AG04450 (cell line): ENCODE data around the gene DKKL1. TPM values are rescaled to one million over a fixed set of nuclear protein-coding genes. Genes with fewer than 3 reads are reported as not detected.

Source experiments
- CTCF ChIA-PET: fragments of 300-600, 350-600 bp; formaldehyde crosslinking; extraction: SDS; loops from one replicate; lab custom pipeline; 2022; ENCODE audit warnings: antibody characterized with exemption, inconsistent platforms; lab: Charles Lee
- POLR2A ChIA-PET: fragments of 350-600 bp; formaldehyde crosslinking; extraction: SDS; loops from one replicate; lab custom pipeline; 2021; ENCODE audit warnings: antibody characterized with exemption, inconsistent platforms; lab: Yijun Ruan, JAX
- DNase-seq: peaks from one replicate; pipeline ENCODE4 v3.0.0-alpha.2; 2011; ENCODE audit warnings: low read depth, low spot score
- H3K27ac ChIP-seq: one replicate; pipeline ENCODE4 v1.5.1; 2012; ENCODE audit warnings: low read depth, low read length, control low read depth
- H3K27me3 ChIP-seq: one replicate; pipeline ENCODE4 v1.6.0; 2012; ENCODE audit warnings: low read length; ENCODE audit not compliant: control insufficient read depth, insufficient read depth
- H3K4me3 ChIP-seq: 2 replicates; pipeline ENCODE4 v1.5.1; 2011; ENCODE audit warnings: mild to moderate bottlenecking, low read depth, low read length, control low read depth
- H3K9me3 ChIP-seq: 2 replicates; pipeline ENCODE4 v1.5.1; 2012; ENCODE audit warnings: low read length; ENCODE audit not compliant: control insufficient read depth, insufficient read depth
- CTCF ChIP-seq: IDR thresholded peaks from 2 replicates; pipeline ENCODE4 v1.5.1; 2011; ENCODE audit warnings: low read depth, low read length, control low read depth, inconsistent platforms
- polyA plus RNA-seq: library from polyadenylated mRNA; depleted of rRNA; stranded (reverse); fragments of >200 nt; gene quantifications from 2 replicates; pipeline ENCODE4 v1.2.3, GENCODE V29; 2011

DKKL1 gene
- polyA plus RNA-seq, 1 experiment: 0.14 TPM

- POLR2A ChIA-PET: no interaction called here
- CTCF ChIA-PET: no interaction called here
- H3K27me3 ChIP-seq: peaks cover 35% of the 10 kb centered on the region
- no peak overlapping the region for H3K4me3 ChIP-seq
- no peaks in the 10 kb centered on the region for H3K9me3 ChIP-seq
- no peak for TF ChIP-seq CTCF
- no peak overlapping the region for H3K27ac ChIP-seq
- no peak for DNase-seq
Measured at GRCh38 chr19:49414256-49414655, 50.6 kb downstream of the DKKL1 start.

- no peak for DNase-seq
- TF ChIP-seq CTCF: no peak
- CTCF ChIA-PET: no interaction called here
- POLR2A ChIA-PET: no interaction called here
- Histone ChIP-seq H3K27ac (no peak overlapping the region), H3K9me3 (no peaks in the 10 kb centered on the region), H3K4me3 (no peak overlapping the region), H3K27me3 (peaks cover 45% of the 10 kb centered on the region)
Measured at GRCh38 chr19:49415102-49415809, 51.6 kb downstream of the DKKL1 start.

DNA sequence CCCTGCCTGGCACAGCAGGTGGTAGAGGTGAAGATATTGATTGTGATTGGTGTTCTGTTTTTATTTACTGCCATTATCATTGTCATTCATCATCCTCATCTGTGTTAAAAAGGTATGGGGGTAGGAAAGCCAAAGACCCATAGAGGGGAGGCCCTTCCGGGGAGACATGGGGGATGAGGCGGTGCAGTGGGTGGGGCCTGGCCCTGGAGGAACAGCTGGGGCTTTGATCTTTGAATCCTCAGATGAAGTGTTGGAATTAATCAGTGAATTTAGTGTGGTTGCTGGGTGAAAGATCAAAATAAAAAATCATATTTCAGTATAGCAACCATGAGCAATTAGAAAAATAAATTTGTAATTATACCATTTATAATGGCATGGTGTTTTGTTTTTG, 52.1 kb downstream of the DKKL1 start:
- ChIA-PET POLR2A (no interaction called here), CTCF (no interaction called here)
- Histone ChIP-seq H3K4me3 (no peak overlapping the region), H3K27ac (no peak overlapping the region), H3K9me3 (no peaks in the 10 kb centered on the region), H3K27me3 (peaks cover 51% of the 10 kb centered on the region)
- DNase-seq: no peak
- no peak for TF ChIP-seq CTCF

- Histone ChIP-seq H3K27me3 (peaks cover 61% of the 10 kb centered on the region), H3K4me3 (no peak overlapping the region), H3K9me3 (no peaks in the 10 kb centered on the region), H3K27ac (no peak overlapping the region)
- no peak for DNase-seq
- TF ChIP-seq CTCF: no peak
- POLR2A ChIA-PET: no interaction called here
- CTCF ChIA-PET: interaction anchor here (1.8 kb wide), 1 partner anchor 116 kb away, joined by 4 read pairs; no protein-coding TSS in a partner anchor
Measured at GRCh38 chr19:49417088-49417487, 53.4 kb downstream of the DKKL1 start.

DNA sequence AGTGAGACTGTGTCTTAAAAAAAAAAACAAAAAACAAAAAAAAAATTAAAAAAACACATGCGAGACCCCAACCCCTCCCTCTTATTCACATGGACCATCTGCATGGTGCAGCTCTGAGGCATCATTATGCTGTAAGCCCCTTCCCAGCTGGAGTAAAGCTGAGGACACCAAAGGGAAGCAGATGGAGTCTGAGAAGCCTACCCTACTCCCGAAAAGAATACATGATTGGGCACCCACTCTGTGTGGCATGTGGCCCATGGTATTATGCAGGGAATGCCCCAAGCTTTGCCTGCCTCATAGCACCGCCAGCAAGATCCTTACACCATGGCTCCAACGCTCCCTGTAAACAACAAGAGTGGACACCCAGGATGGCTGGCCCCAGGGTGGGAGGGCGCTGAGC, 54.8 kb downstream of the DKKL1 start:
- CTCF ChIA-PET: no interaction called here
- no peak for DNase-seq
- peaks cover 70% of the 10 kb centered on the region for H3K27me3 ChIP-seq

More for the DNA sequence above, 54.8 kb downstream of the DKKL1 start:
- no peak for TF ChIP-seq CTCF
- Histone ChIP-seq H3K4me3 (no peak overlapping the region), H3K9me3 (no peaks in the 10 kb centered on the region; the same call in 1 of the 2 replicates), H3K27ac (no peak overlapping the region)
- POLR2A ChIA-PET: no interaction called here
